Measurements from ENCODE around the gene ZNF397.
A peak's percentile ranks its signal among the peaks of the same experiment; 100 is the strongest.

ZNF397 gene

GRCh38 chr18:35247412-35248249 is 6.8 kb downstream of the ZNF397 start:
- no peak for DNase-seq

- no peak for DNase-seq
Measured at GRCh38 chr18:35248429-35248828, 7.6 kb downstream of the ZNF397 start.

- DNase-seq = no peak
Measured at GRCh38 chr18:35252466-35252865, 11.6 kb downstream of the ZNF397 start.

- DNase-seq = no peak
Measured at GRCh38 chr18:35253655-35254287, 12.9 kb downstream of the ZNF397 start.

DNA sequence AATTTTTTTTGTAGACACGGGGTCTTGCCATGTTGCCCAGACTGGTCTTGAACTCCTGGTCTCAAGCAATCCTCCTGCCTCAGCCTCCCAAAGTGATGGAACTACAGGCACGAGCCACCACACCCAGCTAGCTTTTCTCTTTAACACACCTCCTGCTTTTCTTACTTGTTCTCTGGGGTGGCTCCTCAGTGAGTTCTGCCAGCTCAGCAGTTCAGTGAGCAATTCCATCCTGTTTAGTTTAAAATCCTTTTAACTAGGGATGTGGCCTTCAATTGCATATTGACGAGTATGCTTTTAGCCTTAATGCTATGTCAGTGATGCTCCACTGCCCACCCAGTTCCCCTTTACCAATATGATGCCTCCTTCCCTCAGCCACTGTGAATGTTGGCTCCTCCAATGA is 16.1 kb downstream of the ZNF397 start:
- DNase-seq = no peak

DNA sequence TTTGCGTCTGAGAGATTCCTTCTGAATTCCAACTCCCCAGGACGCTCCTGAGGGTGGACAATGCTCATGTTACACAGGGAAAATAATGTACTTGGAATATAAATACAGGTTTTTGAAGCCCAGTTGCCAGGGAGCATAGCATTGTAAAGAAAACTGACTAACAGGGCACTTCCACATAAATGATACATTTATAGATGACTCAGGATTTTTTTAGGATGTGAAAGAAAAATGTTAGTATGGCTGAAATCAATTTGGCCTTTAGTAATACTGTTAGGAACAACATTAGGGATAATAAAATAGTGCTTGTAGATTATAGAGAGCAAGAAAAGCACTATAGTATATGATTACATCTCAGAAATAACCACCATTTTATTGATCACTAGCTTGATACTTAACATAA is 23.6 kb downstream of the ZNF397 start:
- DNase-seq = no peak

- DNase-seq = no peak
Measured at GRCh38 chr18:35267161-35267651, 26.4 kb downstream of the ZNF397 start.

DNA sequence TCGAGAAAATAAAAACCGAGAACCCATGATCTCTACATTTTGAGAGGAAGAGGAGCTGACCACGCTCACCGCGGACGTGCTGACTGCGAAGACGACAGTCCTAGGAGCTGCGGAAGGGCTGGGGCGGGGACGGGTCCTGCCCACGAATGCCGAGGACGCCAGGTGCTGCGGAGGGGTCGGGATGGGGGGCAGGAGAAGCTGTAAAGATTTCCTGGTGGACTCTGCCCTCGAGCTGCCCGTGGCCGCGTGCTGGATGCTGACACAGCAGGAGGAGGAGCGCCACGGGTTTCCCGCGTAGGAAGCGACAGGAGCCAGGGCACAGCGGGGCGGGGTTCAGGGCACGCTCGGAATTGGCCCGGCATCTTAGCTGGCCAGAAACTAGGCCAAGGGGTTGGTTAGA is 27.0 kb downstream of the ZNF397 start:
- no peak for DNase-seq

DNA sequence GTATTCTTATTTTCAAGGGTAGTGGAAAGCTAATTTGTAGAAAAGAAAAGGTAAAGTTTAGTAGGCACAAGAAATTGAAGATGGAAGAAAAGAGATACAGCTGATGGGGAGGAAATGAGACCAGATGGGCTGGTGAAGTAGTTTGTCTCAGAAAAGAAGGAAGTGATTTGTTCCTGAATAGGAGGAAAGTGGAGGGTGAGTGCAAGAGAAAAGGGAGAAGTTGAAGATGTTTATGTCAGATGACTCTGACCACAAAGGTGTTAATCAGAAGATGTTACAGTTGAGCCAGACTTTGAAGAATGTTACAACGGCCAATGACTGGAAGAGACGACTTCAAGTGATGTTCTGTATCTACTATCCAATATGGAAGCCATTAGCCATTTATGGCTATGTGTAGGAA is 28.0 kb downstream of the ZNF397 start:
- DNase-seq = no peak

GRCh38 chr18:35271656-35272055 is 30.8 kb downstream of the ZNF397 start:
- DNase-seq = no peak

- no peak for DNase-seq
Measured at GRCh38 chr18:35276267-35276666, 35.4 kb downstream of the ZNF397 start.

DNA sequence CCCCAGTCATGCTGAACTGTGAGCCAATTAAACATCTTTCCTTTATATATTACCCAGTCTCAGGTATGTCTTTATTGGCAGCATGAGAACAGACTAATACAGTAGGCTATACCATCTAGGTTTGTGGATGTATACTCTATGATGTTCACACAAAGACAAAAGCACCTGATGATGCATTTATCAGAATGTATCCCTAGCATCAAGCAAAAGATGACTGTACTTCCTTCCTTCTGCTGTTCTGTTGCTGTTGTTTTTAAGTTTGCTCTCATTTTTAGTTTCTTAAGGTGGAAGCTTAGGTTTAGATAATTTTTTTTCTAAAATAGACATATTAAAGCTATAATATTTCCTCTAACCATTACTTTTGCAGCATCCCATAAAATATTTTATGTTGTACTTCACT is 36.8 kb downstream of the ZNF397 start:
- no peak for DNase-seq

GRCh38 chr18:35278085-35278484 is 37.3 kb downstream of the ZNF397 start:
- no peak for DNase-seq

DNA sequence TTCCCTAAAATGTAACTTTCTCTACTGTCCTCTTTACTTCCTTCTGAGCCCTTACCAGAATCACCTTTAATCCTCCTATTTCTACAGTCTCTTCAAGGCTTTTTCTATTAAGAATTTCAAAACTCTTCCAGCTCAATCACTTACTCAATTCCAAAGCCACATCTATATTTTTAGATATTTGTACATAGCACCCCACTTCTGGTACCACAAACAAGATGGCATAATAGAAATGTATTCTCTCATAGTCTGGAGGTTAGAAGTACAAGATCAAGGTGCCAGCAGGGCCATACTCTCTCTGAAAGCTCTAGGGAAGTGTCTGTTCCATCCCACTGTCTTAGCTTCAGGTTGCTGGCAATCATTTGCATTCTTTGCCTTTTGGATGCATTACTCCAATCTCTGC is 38.1 kb downstream of the ZNF397 start:
- DNase-seq = no peak

DNA sequence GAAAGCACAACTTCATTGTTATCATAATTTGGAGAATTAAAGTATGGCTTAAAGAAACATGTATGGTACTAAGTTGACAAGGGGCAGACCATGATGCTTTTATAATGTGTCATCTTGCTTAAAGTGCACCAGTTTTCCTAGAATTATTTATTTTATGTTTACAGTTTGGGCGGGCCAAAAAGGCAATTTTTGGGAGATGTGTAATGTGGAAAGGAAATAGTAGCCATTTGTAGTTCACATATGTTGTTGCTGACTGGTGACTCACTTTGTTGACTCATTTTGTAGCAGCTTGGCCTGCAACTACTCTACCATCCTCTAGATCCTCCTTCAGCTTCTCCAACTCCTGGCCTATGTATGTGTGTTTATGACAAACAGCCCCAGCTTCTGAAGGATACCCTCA is 41.5 kb downstream of the ZNF397 start:
- DNase-seq = no peak

DNA sequence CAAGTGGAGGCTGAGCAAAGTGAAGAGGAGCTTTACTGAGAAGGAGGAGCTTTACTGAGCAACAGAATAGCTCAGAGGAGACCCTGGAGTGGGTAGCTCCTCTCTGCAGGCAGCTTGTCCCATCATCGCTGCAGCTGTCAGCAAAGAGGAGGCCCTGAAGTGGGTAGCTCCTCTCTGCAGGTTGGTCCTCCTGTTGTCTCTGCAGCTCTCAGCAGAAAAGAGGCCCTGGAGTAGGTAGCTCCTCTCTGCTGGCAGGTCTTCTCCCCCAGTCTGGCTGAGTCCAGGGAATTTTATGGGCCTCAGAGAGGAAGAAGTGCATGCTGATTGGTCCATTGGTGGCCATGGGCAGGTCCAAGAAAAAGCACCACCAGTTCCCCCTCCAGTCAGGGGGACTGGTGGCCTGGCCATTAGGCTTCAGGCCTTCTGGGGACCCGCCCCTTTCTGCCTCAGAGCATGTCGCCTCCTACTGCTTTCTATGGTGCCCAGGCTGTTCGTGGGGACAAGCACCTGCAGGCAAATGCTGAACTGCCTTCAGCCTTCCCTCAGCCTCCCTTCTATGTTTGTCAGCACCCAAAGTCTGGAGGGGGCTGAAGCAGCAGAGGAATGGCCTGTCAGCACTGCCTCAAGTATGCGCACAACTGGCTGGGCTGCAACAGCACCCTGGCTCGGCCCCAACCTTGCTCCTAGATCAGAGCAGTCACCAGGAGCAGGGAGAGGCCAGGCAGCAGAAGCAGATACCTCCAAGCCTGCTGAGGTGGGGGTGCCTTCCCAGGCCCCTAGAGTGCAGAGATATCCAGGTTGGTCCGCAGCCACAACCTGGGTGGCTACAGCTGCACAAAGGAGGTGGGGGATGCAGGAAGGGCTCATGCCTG is 43.3 kb downstream of the ZNF397 start:
- DNase-seq = no peak

DNA sequence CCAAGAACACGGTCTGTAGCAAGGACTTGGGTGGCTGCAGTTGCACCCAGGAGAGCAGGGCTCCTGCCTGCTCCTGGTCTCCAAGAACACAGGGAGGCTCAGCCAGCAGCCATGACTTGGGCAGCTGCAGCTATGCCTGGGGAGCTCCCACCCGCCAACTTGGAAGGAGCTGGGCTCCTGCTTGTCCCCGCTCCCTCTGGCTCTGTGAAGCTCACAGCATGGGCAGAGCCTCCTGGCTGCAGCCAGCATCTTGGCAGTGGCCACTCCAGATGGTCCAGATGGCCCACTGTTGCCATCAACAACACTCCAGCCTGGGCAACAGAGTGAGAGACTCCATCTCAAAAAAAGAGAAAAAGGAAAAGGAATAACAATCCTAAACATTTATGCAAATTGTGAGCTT is 44.0 kb downstream of the ZNF397 start:
- no peak for DNase-seq

DNA sequence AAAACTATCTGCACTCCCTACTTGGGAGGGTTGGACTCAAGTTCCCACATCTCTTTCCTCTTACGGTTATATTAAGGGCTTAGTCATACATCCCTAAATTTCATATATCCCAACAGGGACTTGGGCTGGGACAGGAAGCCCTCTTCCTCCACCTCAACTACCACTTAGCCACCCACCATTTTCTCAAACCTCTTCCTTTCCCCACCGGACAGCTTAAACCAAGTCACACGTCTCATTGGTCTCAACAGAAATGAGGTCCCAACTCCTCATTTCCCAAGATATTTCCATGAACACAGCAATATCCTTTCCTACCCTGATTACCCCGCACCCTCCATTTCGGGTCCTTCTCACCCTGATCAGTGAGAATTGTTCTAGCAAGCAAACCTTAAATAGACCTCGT is 48.5 kb downstream of the ZNF397 start:
- no peak for DNase-seq

DNA sequence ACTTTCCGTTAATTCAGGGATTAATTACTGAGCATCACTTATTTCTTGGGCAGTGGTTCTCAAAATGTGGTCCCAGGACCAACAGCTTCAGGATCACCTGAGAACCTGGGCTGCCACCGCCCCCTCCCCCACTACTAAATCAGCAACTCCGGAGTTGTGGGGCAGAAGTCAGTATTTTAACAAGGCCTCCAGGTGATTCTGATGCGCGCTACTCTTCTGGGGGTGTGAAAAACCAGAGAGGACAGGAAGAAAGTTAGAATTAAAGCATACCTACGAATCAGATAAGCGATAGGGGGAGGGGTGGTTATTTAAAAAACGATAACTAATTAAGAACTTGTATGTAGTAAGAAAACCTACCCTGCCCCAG is 48.9 kb downstream of the ZNF397 start:
- no peak for DNase-seq

DNA sequence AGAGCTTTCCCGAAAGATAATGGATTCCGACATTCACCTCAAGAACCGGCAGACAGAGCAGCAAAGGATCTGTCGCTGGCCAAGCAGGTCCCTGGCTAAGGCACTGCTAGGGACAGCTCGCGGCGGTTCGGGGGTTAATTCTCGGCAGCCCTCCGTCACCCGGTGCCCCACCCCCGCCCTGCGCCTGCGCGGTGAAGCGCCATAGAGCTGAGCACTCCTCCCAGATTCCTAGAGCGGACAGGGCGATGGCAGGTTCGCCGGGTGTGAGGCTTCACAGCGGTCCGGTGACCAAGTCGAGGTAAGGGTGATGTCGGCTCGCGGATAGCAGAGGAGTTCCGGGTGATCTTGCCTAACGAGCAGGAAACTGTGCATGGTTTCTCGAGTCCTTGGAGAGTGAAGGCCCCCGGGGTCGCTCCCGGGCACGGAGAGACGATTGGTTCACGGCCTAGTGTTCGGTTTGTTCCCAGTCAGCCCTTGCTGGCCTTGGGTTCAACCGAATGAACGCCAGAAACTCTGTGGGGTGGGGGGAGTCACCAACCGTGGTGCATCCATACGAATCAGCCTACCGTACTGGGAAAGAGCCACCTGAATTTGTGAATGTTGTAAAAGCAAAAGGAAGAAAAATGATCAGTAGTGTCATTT is 49.4 kb downstream of the ZNF397 start, which contains the start of gene ZSCAN30:
Gene ZSCAN30 (minus strand): TSS at position 136 of the 642 bp plus-strand sequence. CDS start 25,877 bp downstream, outside the sequence.
- peak; percentile 62 for DNase-seq

DNA sequence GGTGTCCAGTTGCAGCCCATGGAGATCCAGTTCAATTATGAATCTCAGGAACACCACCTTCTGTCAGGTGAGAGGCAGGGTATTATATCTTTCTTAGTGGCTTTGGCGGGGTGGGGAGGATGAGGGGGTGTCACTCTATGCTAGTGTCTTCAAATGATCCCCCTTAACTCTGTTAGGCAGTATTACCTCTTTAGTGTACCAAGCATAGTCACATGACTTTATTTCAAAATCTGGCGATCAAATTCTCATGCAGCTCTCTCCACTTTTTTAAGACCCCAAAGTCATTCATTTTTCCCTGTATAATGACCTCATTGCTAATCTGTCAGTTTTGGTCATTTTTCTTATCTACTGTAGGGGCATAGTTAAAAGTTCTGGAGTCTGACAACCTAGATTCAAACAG is 50.3 kb downstream of the ZNF397 start:
- no peak for DNase-seq

- DNase-seq = no peak
Measured at GRCh38 chr18:35296060-35296459, 55.2 kb downstream of the ZNF397 start.

GRCh38 chr18:35303610-35304009 is 62.8 kb downstream of the ZNF397 start:
- DNase-seq = no peak

All from 8988T (cell line).